Right renal cortex interstitium (tissue), 3 donors: ENCODE data around the gene KLF16. TPM values are rescaled to one million over a fixed set of nuclear protein-coding genes. Genes with fewer than 3 reads are reported as not detected.

Experiments
- DNase-seq, 3 donors: peaks; one replicate each; pipeline ENCODE4 v3.0.0-alpha.2; 2013; ENCODE audit warnings: low read depth in 3 of 3, low spot score in 2 of 3
- polyA plus RNA-seq, 3 donors: library from polyadenylated mRNA; unstranded; fragments of 120-200 nt; gene quantifications; one replicate each; pipeline ENCODE4 v1.2.1, GENCODE V29; 2013; ENCODE audit not compliant: insufficient read length in 3 of 3

The KLF16 gene
- polyA plus RNA-seq, 3 donors, result 5.5 to 6.0 (median 5.7) TPM

GRCh38 chr19:1812426-1813191 lies 50.8 kb downstream of the KLF16 start:
- peak in 1 of 3 donors; percentile 57 for DNase-seq

GRCh38 chr19:1811942-1812425 lies 51.4 kb downstream of the KLF16 start, which contains the start of gene ATP8B3:
TSS of gene ATP8B3 (minus strand) at chr19:1812276. CDS start at chr19:1811736, 540 bp downstream.
- DNase-seq, result no peak

GRCh38 chr19:1811472-1811894 lies 51.9 kb downstream of the KLF16 start:
- no peak for DNase-seq

GRCh38 chr19:1810439-1811160 lies 52.8 kb downstream of the KLF16 start:
- no peak for DNase-seq

- no peak for DNase-seq
These were observed 53.7 kb downstream of the KLF16 start for GRCh38 chr19:1809678-1810077.

- no peak for DNase-seq
These were observed 55.0 kb downstream of the KLF16 start for GRCh38 chr19:1808395-1808731.

GRCh38 chr19:1807695-1808394 lies 55.5 kb downstream of the KLF16 start:
- no peak for DNase-seq

- no peak for DNase-seq
These were observed 56.2 kb downstream of the KLF16 start for GRCh38 chr19:1807030-1807694.

GRCh38 chr19:1806184-1807029 lies 57.0 kb downstream of the KLF16 start:
- DNase-seq, result no peak

GRCh38 chr19:1805401-1806183 lies 57.8 kb downstream of the KLF16 start:
- no peak for DNase-seq

- no peak for DNase-seq
These were observed 58.5 kb downstream of the KLF16 start for GRCh38 chr19:1804858-1805257.

Other genes starting within 250 kb of the KLF16 start
- gene TCF3, start 211.0 kb downstream of the KLF16 start, polyA plus RNA-seq, result 10 to 100 TPM; 81.6 to 91.5 (median 87.9) TPM
- gene ONECUT3, start 110.1 kb downstream of the KLF16 start, polyA plus RNA-seq, result under 1 TPM in 1 of 3 donors, not detected in 2; 0.01 TPM
- under 1 TPM; 0.45 to 0.65 (median 0.62) TPM for gene ATP8B3, start 51.3 kb downstream of the KLF16 start, polyA plus RNA-seq
- 10 to 100 TPM; 17.5 to 25.2 (median 23.4) TPM for gene REXO1, start 15.1 kb downstream of the KLF16 start, polyA plus RNA-seq
- gene ABHD17A, start 21.9 kb upstream of the KLF16 start, polyA plus RNA-seq, result 10 to 100 TPM; 33.3 to 37.7 (median 34.9) TPM
- gene ADAT3, start 41.8 kb upstream of the KLF16 start, polyA plus RNA-seq, result 1 to 10 TPM; 1.3 to 2.5 (median 1.5) TPM
- gene SCAMP4, start 41.8 kb upstream of the KLF16 start, polyA plus RNA-seq, result 10 to 100 TPM; 46.8 to 57.7 (median 48.1) TPM
- gene CSNK1G2, start 77.6 kb upstream of the KLF16 start, polyA plus RNA-seq, result 10 to 100 TPM; 46.7 to 53.9 (median 51.6) TPM
- gene BTBD2, start 152.1 kb upstream of the KLF16 start, polyA plus RNA-seq, result 10 to 100 TPM; 74.2 to 95.2 (median 77.0) TPM
- gene MKNK2, start 187.7 kb upstream of the KLF16 start, polyA plus RNA-seq, result 10 to 100 TPM; 48.3 to 59.6 (median 49.1) TPM
- 10 to 100 TPM; 19.5 to 21.8 (median 19.9) TPM for gene MOB3A, start 232.7 kb upstream of the KLF16 start, polyA plus RNA-seq
- 1 to 10 TPM; 3.6 to 6.1 (median 5.7) TPM for gene IZUMO4, start 233.3 kb upstream of the KLF16 start, polyA plus RNA-seq